ENCODE measurements around the gene LSM14B.

The LSM14B gene

DNA sequence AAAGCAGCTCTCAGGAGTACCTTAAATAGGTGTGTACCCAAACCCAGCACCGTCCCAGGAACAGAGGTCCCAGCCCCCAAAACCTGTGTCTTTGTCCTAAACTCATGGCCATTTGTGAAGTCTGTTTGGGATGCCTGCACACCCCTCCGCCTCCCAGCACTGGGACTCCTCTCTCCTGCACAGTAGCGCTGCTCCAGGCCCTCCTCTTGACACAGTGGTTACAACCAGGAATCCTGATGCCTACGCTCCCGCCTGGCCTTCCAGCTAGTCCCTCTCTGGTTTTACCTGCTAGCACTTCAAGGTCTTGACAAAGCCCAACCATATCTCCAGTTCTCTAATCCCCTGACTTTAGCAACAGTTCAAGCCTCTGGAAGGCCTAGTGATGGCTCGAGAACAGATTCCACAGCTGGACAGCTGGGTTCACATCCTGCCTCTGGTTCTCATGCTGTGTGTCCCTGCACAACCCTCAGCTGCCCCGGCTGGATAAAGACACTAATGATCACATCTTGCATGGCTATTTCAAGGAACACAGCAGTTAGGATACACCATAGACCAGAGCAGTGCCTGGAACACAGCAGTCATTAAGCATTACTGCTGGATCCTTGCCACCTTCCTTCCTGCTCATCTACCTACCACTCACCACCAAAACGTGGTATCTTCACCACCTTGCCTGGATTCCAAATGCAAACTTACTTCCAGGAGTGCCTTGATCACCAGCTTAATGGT lies 15.4 kb downstream of the LSM14B start:
- H3K27me3 ChIP-seq (ENCODE audit: control insufficient read depth, insufficient read depth, low read length), result no peaks in the 10 kb centered on the region
- H3K36me3 ChIP-seq (ENCODE audit: control insufficient read depth, insufficient read depth, low read length), result peaks cover 53% of the 10 kb centered on the region
- peaks cover 14% of the 10 kb centered on the region for H3K4me1 ChIP-seq (ENCODE audit: control insufficient read depth, insufficient read depth, low read length)
- no peak overlapping the region for H3K9ac ChIP-seq (ENCODE audit: low read length)
- no peak overlapping the region for H3K4me3 ChIP-seq (ENCODE audit: low read length)
- no peak overlapping the region for H3K27ac ChIP-seq (ENCODE audit: low read depth, low read length)

DNA sequence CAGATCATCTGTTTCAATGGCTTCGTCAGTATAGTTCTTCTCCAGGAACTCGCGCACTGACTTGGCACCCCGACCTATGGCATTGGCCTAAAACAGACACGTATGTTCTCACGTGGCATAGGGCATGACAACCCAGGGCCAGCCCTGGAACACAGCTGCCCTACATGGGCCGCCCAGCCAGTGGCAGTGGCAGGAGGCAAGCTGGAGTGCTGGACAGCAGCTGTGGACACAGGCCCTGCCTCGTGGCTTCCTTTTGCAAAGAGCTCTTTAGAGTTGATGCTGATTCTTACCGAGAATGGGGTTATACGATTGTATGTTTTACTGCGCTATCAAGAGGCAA lies 15.9 kb downstream of the LSM14B start:
- Histone ChIP-seq H3K9ac (ENCODE audit: low read length) (no peak overlapping the region), H3K36me3 (ENCODE audit: control insufficient read depth, insufficient read depth, low read length) (peaks cover 52% of the 10 kb centered on the region), H3K27ac (ENCODE audit: low read depth, low read length) (no peak overlapping the region), H3K4me3 (ENCODE audit: low read length) (no peak overlapping the region), H3K27me3 (ENCODE audit: control insufficient read depth, insufficient read depth, low read length) (no peaks in the 10 kb centered on the region), H3K4me1 (ENCODE audit: control insufficient read depth, insufficient read depth, low read length) (peaks cover 14% of the 10 kb centered on the region)

DNA sequence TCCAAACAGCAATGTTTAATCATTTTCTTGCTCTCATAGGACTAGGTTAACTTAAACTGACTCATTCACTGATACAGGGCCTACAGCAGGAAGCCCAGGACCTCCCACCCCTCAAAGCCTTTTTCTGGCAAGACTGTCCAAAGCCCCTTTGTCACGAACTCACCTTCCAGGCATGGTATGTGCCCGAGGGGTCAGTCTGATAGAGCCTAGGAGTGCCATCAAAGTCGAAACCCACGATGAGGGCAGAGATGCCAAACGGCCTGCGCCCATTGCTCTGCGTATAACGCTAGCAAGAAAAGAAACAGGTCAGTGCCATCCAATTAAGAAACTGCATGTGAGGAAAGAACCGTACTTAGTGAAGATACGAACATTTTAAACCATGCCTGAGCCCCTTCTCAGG lies 16.6 kb downstream of the LSM14B start:
- no peaks in the 10 kb centered on the region for H3K27me3 ChIP-seq (ENCODE audit: control insufficient read depth, insufficient read depth, low read length)
- H3K36me3 ChIP-seq (ENCODE audit: control insufficient read depth, insufficient read depth, low read length), result peaks cover 46% of the 10 kb centered on the region
- no peak overlapping the region for H3K4me3 ChIP-seq (ENCODE audit: low read length)
- H3K4me1 ChIP-seq (ENCODE audit: control insufficient read depth, insufficient read depth, low read length), result peaks cover 14% of the 10 kb centered on the region
- H3K9ac ChIP-seq (ENCODE audit: low read length), result no peak overlapping the region
- H3K27ac ChIP-seq (ENCODE audit: low read depth, low read length), result no peak overlapping the region

DNA sequence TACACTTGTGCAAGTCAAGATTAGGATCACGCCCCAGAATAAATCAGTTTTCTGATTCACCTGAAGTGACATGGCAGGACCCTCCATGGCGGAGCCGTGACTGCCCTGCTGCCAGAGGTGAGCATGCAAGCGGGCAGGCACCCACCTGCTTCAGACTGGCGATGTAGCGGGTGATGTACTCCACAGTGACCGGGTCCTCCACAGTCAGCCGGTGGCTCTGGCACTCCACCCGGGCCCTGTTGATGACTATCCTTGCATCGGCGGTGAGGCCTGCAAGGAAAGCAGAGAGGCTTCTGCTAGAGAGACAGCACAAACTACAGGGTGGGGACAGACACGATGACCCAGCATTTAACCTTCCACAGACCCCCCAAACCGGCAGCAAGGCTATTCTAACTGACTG lies 17.4 kb downstream of the LSM14B start:
- H3K36me3 ChIP-seq (ENCODE audit: control insufficient read depth, insufficient read depth, low read length), result peaks cover 42% of the 10 kb centered on the region

DNA sequence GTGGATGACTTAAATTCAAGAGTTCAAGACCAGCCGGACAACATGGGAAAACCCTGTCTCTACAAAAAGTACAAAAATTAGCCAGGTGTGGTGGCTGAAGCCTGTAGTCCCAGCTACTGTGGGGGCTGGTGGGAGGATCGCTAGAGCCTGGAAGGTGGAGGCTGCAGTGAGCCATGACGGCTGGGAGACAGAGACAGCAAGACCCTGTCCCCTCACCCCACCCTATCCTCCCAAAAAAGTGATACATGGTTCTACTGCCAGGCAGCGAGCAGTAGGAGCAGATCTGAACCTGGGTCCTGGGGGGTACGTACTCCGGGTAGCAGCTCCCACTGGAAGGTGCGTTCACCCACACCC lies 18.7 kb downstream of the LSM14B start:
- H3K27me3 ChIP-seq (ENCODE audit: control insufficient read depth, insufficient read depth, low read length), result no peaks in the 10 kb centered on the region
- H3K9ac ChIP-seq (ENCODE audit: low read length), result no peak overlapping the region
- H3K27ac ChIP-seq (ENCODE audit: low read depth, low read length), result no peak overlapping the region
- no peak overlapping the region for H3K4me3 ChIP-seq (ENCODE audit: low read length)
- peaks cover 32% of the 10 kb centered on the region for H3K36me3 ChIP-seq (ENCODE audit: control insufficient read depth, insufficient read depth, low read length)
- peaks cover 18% of the 10 kb centered on the region for H3K4me1 ChIP-seq (ENCODE audit: control insufficient read depth, insufficient read depth, low read length)

More for the DNA sequence above, 17.4 kb downstream of the LSM14B start:
- Histone ChIP-seq H3K9ac (ENCODE audit: low read length) (no peak overlapping the region), H3K4me1 (ENCODE audit: control insufficient read depth, insufficient read depth, low read length) (peaks cover 15% of the 10 kb centered on the region), H3K4me3 (ENCODE audit: low read length) (no peak overlapping the region), H3K27ac (ENCODE audit: low read depth, low read length) (no peak overlapping the region), H3K27me3 (ENCODE audit: control insufficient read depth, insufficient read depth, low read length) (no peaks in the 10 kb centered on the region)

DNA sequence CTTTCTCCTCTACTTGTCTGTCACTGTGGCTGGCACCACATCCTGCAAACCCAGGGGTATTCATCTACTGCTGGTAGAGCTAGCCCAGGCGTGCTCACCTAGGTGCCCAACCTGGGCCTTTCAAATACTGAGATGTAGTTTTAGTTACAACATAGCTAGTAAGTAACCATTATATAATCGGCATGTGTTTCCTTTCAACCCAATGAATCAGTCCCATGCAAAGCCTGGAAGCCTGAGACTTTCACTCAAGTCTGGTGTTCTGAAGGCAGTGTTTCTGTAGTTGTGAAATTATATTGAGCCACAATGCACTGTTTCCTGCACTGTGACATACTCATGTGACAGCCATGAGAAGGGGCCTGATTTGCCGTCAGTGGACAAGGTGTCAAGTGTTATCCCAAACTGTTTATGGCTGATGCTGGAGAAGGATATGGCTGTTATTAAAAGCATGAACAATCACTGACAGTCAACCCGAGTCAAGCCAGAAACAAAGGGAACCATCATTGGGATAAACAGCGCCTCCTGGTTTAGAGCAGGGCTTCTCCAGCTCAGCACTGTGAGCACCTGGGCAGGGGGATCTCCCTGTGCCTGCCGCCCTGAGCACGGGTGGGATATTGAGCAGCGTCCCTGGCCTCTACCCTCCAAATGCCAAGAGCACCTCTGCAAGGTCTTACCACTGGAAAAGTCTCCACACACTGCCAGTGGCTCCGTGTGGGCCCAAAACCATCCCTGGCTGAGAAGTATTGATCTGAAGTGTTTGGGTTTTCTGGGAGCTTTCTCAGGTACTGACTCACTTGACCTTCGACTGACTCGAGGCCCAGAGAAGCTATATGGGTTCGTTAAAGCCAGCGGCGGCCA lies 19.3 kb downstream of the LSM14B start:
- H3K4me3 ChIP-seq (ENCODE audit: low read length), result peak overlapping the region; percentile 71
- peaks cover 18% of the 10 kb centered on the region for H3K4me1 ChIP-seq (ENCODE audit: control insufficient read depth, insufficient read depth, low read length)
- peak overlapping the region; percentile 13 for H3K9ac ChIP-seq (ENCODE audit: low read length)
- peaks cover 27% of the 10 kb centered on the region for H3K36me3 ChIP-seq (ENCODE audit: control insufficient read depth, insufficient read depth, low read length)
- H3K27me3 ChIP-seq (ENCODE audit: control insufficient read depth, insufficient read depth, low read length), result no peaks in the 10 kb centered on the region
- H3K27ac ChIP-seq (ENCODE audit: low read depth, low read length), result no peak overlapping the region

DNA sequence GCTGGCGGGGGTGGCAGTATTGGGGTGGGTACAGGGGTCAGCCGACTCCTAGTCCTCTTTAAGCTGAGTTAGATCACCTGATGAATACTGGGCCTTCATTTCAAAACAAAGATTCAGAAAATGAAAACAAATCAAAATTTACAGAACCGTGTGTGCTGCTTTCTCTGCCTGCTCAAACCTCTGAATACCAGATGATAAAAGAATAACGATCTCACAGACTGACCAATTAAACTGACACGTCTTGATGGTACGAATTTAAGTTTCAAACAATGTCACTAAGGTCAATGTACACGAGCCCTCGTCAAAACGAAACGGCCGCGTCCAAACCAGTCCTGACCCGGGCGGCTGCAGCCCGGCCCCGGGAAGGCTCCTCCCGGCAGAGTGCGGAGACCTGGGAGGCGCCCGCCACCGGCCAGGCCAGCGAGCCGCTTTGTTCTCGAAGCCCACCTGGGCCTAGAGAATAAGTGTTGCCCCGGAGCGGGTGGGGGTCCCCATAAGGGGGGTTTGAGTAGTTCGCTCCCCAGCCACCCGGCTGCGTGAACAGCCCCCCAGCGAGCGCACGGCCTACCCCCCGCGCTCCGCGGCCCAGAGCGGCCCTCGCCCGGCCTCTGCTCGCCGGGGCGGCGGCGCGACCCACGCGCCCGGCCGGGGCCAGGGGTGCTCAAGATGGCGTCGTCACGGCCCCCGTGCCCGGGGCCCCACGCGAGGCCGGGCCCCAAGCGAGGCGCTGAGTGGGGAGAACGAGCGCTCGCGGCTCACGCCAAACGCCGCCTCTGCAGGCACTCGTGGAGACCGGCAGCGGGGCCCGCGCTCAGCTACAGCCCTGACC lies 20.2 kb downstream of the LSM14B start:
- peak overlapping the region; percentile 32 for H3K9ac ChIP-seq (ENCODE audit: low read length)
- peaks cover 23% of the 10 kb centered on the region for H3K36me3 ChIP-seq (ENCODE audit: control insufficient read depth, insufficient read depth, low read length)
- H3K27ac ChIP-seq (ENCODE audit: low read depth, low read length), result peak overlapping the region; percentile 84
- H3K4me1 ChIP-seq (ENCODE audit: control insufficient read depth, insufficient read depth, low read length), result peaks cover 18% of the 10 kb centered on the region
- no peaks in the 10 kb centered on the region for H3K27me3 ChIP-seq (ENCODE audit: control insufficient read depth, insufficient read depth, low read length)
- peak overlapping the region; percentile 71 for H3K4me3 ChIP-seq (ENCODE audit: low read length)

DNA sequence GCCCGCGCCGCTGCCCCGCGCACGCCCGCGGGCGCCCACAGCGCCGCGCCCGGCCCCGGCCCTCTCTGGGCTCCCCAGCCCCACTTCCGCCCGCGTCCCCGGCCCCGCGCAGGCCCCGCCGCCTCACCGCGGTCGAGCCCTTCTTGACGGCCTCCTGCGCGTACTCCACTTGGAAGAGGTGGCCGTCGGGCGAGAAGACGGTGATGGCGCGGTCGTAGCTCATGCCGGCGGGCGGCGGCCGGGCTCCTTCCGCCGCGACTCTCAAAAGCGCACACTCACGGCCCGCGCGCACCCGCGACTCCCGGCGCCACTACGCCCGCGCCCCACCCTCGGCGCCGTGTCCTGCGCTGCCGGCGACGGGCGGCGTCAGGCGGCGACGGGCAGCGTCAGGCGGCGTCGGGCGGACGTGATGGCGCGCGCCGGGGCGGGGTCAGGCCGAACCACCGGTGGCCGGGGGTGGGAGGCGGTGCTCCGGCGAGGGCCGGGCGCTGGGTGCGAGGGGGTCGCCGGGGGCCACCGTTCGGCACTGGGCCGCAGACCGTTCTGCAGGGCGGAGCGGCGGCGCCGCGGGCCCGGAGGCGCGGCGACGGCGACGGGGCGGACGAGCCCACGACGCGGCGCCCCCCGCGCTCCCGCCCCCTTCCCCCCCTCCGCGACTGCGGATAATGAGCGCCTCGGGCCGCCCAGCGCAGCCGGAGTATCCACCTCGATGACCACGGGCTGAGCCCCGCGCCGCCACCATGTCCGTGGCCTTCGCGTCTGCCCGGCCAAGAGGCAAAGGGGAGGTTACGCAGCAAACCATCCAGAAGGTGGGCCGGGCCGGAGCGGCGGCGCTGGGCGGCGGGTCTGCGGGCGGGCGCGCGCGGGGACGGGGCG lies 21.0 kb downstream of the LSM14B start, which contains the start of the genes PSMA7 and SS18L1:
Gene PSMA7, minus strand, starts transcription at position 314 of the 876 bp plus-strand sequence. Its CDS starts 91 bp downstream, at position 223.
Gene SS18L1, plus strand, starts transcription at position 689 of the 876 bp plus-strand sequence. Its CDS starts 52 bp downstream, at position 741.
- peak within 1 kb of the TSS; percentile 32 for H3K9ac ChIP-seq (ENCODE audit: low read length)
- H3K27ac ChIP-seq (ENCODE audit: low read depth, low read length), result peak within 1 kb of the TSS; percentile 84
- peak within 1 kb of the TSS; percentile 71 for H3K4me3 ChIP-seq (ENCODE audit: low read length)
- H3K4me1 ChIP-seq (ENCODE audit: control insufficient read depth, insufficient read depth, low read length), result peaks cover 18% of the 10 kb centered on the region
- peaks cover 16% of the 10 kb centered on the region for H3K36me3 ChIP-seq (ENCODE audit: control insufficient read depth, insufficient read depth, low read length)
- no peaks in the 10 kb centered on the region for H3K27me3 ChIP-seq (ENCODE audit: control insufficient read depth, insufficient read depth, low read length)

DNA sequence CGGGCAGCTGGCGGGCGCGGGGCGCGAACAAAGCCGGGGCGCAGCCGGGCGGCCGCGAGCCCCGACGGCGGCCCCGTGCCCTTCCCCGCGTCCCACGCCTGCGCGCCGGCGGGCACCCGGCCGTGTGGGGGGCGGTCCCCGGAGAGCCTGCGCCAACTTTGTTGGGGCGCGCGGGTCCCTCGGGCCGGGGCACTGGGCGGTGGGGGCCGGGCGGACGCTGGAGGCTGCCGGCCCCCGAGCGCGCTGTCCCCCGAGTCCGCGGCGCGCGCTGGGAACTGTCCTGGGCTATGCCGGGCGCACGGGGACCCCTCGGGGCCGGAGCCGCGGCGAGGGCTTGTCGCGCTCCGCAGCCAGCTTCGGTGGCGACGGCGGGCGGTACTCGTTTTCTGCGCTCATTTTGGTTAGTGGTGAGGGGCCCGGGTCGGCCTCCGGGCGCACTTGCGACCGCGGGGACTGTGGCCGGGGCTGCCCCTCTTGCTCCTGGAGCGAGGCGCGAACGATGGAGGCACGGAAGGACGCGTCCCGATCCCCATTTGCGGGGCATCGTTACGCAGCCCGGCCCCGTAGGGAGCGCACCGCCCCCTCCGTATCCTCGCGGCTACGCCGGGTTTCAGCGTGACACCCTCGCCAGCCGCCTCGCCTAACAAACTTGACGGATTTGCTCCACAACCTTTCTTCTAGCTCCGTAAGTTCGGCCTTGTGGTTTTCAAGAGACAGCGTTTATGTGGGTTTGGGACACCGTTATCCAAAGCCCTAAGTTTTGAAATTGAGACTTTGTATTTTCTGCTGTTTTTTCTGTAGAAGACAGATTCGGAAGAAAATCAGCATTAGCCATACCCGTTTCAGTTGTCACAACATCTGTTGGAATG lies 21.9 kb downstream of the LSM14B start:
- Histone ChIP-seq H3K4me3 (ENCODE audit: low read length) (peak overlapping the region; percentile 69), H3K27ac (ENCODE audit: low read depth, low read length) (peak overlapping the region; percentile 65), H3K27me3 (ENCODE audit: control insufficient read depth, insufficient read depth, low read length) (no peaks in the 10 kb centered on the region), H3K36me3 (ENCODE audit: control insufficient read depth, insufficient read depth, low read length) (peaks cover 10% of the 10 kb centered on the region), H3K4me1 (ENCODE audit: control insufficient read depth, insufficient read depth, low read length) (peaks cover 18% of the 10 kb centered on the region), H3K9ac (ENCODE audit: low read length) (no peak overlapping the region)

DNA sequence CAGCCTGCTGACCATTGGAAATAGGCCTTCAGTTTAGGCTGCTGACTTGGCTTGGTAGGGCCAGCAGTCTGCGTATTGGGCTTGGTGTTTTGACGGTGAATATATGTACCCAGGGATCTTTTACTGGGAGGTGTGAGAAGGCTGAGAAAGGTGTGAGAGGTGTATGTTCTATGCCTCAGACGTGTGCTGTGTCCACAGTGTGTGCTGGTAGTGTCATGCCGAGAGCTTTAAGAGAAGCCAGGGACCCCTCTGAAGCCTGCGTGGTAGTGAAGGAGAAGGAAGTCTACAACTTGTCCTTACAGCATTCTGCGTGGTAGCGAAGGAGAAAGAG lies 23.4 kb downstream of the LSM14B start:
- no peak overlapping the region for H3K27ac ChIP-seq (ENCODE audit: low read depth, low read length)
- H3K36me3 ChIP-seq (ENCODE audit: control insufficient read depth, insufficient read depth, low read length), result no peaks in the 10 kb centered on the region
- no peak overlapping the region for H3K9ac ChIP-seq (ENCODE audit: low read length)
- no peaks in the 10 kb centered on the region for H3K27me3 ChIP-seq (ENCODE audit: control insufficient read depth, insufficient read depth, low read length)
- no peak overlapping the region for H3K4me3 ChIP-seq (ENCODE audit: low read length)
- peaks cover 17% of the 10 kb centered on the region for H3K4me1 ChIP-seq (ENCODE audit: control insufficient read depth, insufficient read depth, low read length)
